SK-N-SH treated with all-trans-retinoic acid at 6 μM for 48 hours (cell line): ENCODE results near the gene ZNF496.

Experiments
- ATAC-seq: fragments of 200-7000 bp; cut with Tn5 transposase; 3 replicates; pipeline ENCODE4 v1.9.1; 2020; ENCODE audit warnings: mild to moderate bottlenecking, moderate library complexity
- ARNTL ChIP-seq: fragments of 450-650 bp; formaldehyde crosslinking; IDR thresholded peaks from 2 replicates; pipeline ENCODE4 v1.5.0; 2020; ENCODE audit warnings: low read depth, mild to moderate bottlenecking, moderate library complexity, borderline replicate concordance
- BACH2 ChIP-seq: fragments of 250-450 bp; sonication (Bioruptor Pico); IDR thresholded peaks from 2 replicates; pipeline ENCODE4 v1.9.0; 2021; ENCODE audit warnings: mild to moderate bottlenecking, borderline replicate concordance
- ESRRG ChIP-seq: fragments of 250-450 bp; sonication (Bioruptor Pico); IDR thresholded peaks from 2 replicates; pipeline ENCODE4 v1.6.1; 2021; ENCODE audit warnings: mild to moderate bottlenecking
- GLIS3 ChIP-seq: fragments of 250-450 bp; sonication (Bioruptor Pico); IDR thresholded peaks from 2 replicates; pipeline ENCODE4 v1.5.0; 2020; ENCODE audit warnings: mild to moderate bottlenecking, moderate library complexity
- ISL1 ChIP-seq: fragments of 250-450 bp; sonication (Bioruptor Pico); IDR thresholded peaks from 2 replicates; pipeline ENCODE4 v2.1.2; 2022; ENCODE audit warnings: mild to moderate bottlenecking, moderate library complexity
- OSR1 ChIP-seq: fragments of 250-450 bp; sonication (Bioruptor Pico); IDR thresholded peaks from 2 replicates; pipeline ENCODE4 v1.8.0; 2022; ENCODE audit warnings: moderate library complexity, mild to moderate bottlenecking, inconsistent platforms
- PPARA ChIP-seq: fragments of 250-450 bp; sonication (Bioruptor Pico); IDR thresholded peaks from 2 replicates; pipeline ENCODE4 v1.5.0; 2020; ENCODE audit warnings: mild to moderate bottlenecking, borderline replicate concordance
- RARB ChIP-seq: fragments of 250-450 bp; sonication (Bioruptor Pico); IDR thresholded peaks from 2 replicates; pipeline ENCODE4 v1.8.0; 2021; ENCODE audit warnings: mild to moderate bottlenecking, moderate library complexity
- TCF4 ChIP-seq: fragments of 250-450 bp; sonication (Bioruptor Pico); IDR thresholded peaks from 2 replicates; pipeline ENCODE4 v1.8.0; 2021; ENCODE audit warnings: mild to moderate bottlenecking, moderate library complexity, borderline replicate concordance
- TOX ChIP-seq: fragments of 250-450 bp; sonication (Bioruptor Pico); IDR thresholded peaks from 2 replicates; pipeline ENCODE4 v1.8.0; 2021; ENCODE audit warnings: mild to moderate bottlenecking, moderate library complexity, borderline replicate concordance
- ZC3H10 ChIP-seq: fragments of 250-450 bp; sonication (Bioruptor Pico); IDR thresholded peaks from 2 replicates; pipeline ENCODE4 v1.5.1; 2021; ENCODE audit warnings: mild to moderate bottlenecking, moderate library complexity
- ZFP3 ChIP-seq: fragments of 250-450 bp; sonication (Bioruptor Pico); IDR thresholded peaks from 2 replicates; pipeline ENCODE4 v1.5.0; 2020; ENCODE audit warnings: mild to moderate bottlenecking, moderate library complexity
- ZFP30 ChIP-seq: fragments of 450-650 bp; formaldehyde crosslinking; IDR thresholded peaks from 2 replicates; pipeline ENCODE4 v1.5.0; 2022; ENCODE audit warnings: mild to moderate bottlenecking, moderate library complexity
- ZNF565 ChIP-seq: fragments of 450-650 bp; formaldehyde crosslinking; conservative IDR thresholded peaks from 2 replicates; pipeline ENCODE4 v1.5.0; 2020; ENCODE audit warnings: low read depth, mild to moderate bottlenecking, moderate library complexity
- ZNF70 ChIP-seq: fragments of 450-650 bp; formaldehyde crosslinking; IDR thresholded peaks from 2 replicates; pipeline ENCODE4 v1.5.0; 2020; ENCODE audit warnings: mild to moderate bottlenecking, moderate library complexity
- ZNF8 ChIP-seq: fragments of 450-650 bp; formaldehyde crosslinking; IDR thresholded peaks from 2 replicates; pipeline ENCODE4 v1.5.0; 2020; ENCODE audit warnings: mild to moderate bottlenecking, moderate library complexity
- TF ChIP-seq, protein P1 (sequence below): fragments of 250-450 bp; sonication (Bioruptor Pico); IDR thresholded peaks from 2 replicates; pipeline ENCODE4 v1.8.0; 2021; ENCODE audit warnings: low read depth, mild to moderate bottlenecking, moderate library complexity, borderline replicate concordance
- TF ChIP-seq, protein P2 (sequence below): fragments of 250-450 bp; sonication (Bioruptor Pico); IDR thresholded peaks from 2 replicates; pipeline ENCODE4 v1.5.1; 2021; ENCODE audit warnings: mild to moderate bottlenecking, moderate library complexity
- TF ChIP-seq, protein P3 (sequence below): fragments of 250-450 bp; sonication (Bioruptor Pico); IDR thresholded peaks from 2 replicates; pipeline ENCODE4 v1.5.1; 2020; ENCODE audit warnings: low read depth, mild to moderate bottlenecking, moderate library complexity
- TF ChIP-seq, protein P4 (sequence below): fragments of 250-450 bp; sonication (Bioruptor Pico); IDR thresholded peaks from 2 replicates; pipeline ENCODE4 v1.8.0; 2020; ENCODE audit warnings: mild to moderate bottlenecking, moderate library complexity, borderline replicate concordance
- TF ChIP-seq, protein P5 (sequence below): fragments of 250-450 bp; sonication (Bioruptor Pico); IDR thresholded peaks from 2 replicates; pipeline ENCODE4 v1.5.0; 2020; ENCODE audit warnings: mild to moderate bottlenecking, moderate library complexity

ZNF496 gene

DNA sequence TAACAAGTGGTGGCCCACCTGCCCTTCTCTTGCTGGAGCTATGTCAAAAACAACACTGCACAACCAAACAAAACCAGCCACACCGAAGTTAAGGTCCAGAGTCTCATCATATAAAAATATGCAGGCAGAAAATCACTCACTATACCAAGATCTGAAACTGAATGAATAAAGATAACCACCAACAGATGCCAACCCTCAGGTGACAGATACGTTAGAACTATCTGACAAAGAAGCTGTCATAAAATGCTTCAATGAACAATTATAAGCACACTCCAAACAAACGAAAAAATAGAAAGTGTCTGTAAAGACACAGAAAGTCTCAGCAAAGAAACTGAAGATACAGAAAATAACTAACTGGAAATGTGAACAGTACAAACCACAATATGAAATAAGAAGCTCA, 14.0 kb downstream of the ZNF496 start:
- TF ChIP-seq ISL1 (CRISPR knock-in tag): no peak
- no peak for TF ChIP-seq ESRRG
- no peak for TF ChIP-seq RARB (CRISPR knock-in tag)
- TF ChIP-seq ZC3H10 (CRISPR knock-in tag): no peak
- no peak for ATAC-seq

DNA sequence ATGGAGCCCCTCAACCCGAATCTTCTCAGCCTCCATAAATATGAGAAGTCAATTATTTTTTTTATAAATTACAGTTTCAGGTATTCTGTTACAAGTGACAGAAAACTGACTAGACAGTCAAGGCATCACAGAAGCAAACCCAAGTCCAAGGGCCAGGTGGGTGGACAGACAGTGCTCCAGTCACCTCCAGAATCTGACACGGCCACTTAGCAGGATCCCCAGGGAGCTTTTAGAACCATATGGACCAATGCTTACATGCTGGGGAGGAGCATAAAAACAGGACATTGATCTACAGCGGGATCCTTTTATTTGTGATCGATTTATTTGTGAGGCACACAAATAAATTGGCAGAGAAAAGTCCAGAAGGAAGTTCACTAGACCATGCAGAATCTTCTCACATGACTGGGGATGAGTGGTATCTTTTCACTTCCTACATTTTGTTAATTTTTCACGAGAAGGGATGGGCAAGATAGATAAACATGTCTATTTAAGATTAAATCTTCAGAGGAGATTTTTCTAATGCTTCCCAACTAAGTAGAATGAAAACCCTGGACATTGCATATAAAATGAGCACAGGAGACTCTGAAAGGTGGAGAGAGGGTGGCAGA, 15.0 kb downstream of the ZNF496 start:
- ATAC-seq: no peak
- no peak for TF ChIP-seq GLIS3 (CRISPR knock-in tag)
- no peak for TF ChIP-seq ZFP30 (CRISPR knock-in tag)
- TF ChIP-seq RARB (CRISPR knock-in tag): no peak
- TF ChIP-seq, protein P1, sequence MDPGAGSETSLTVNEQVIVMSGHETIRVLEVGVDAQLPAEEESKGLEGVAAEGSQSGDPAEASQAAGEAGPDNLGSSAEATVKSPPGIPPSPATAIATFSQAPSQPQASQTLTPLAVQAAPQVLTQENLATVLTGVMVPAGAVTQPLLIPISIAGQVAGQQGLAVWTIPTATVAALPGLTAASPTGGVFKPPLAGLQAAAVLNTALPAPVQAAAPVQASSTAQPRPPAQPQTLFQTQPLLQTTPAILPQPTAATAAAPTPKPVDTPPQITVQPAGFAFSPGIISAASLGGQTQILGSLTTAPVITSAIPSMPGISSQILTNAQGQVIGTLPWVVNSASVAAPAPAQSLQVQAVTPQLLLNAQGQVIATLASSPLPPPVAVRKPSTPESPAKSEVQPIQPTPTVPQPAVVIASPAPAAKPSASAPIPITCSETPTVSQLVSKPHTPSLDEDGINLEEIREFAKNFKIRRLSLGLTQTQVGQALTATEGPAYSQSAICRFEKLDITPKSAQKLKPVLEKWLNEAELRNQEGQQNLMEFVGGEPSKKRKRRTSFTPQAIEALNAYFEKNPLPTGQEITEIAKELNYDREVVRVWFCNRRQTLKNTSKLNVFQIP (CRISPR knock-in tag): no peak
- TF ChIP-seq, protein P2, sequence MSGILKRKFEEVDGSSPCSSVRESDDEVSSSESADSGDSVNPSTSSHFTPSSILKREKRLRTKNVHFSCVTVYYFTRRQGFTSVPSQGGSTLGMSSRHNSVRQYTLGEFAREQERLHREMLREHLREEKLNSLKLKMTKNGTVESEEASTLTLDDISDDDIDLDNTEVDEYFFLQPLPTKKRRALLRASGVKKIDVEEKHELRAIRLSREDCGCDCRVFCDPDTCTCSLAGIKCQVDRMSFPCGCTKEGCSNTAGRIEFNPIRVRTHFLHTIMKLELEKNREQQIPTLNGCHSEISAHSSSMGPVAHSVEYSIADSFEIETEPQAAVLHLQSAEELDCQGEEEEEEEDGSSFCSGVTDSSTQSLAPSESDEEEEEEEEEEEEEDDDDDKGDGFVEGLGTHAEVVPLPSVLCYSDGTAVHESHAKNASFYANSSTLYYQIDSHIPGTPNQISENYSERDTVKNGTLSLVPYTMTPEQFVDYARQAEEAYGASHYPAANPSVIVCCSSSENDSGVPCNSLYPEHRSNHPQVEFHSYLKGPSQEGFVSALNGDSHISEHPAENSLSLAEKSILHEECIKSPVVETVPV (CRISPR knock-in tag): no peak
- TF ChIP-seq ESRRG: no peak
- no peak for TF ChIP-seq ZC3H10 (CRISPR knock-in tag)
- TF ChIP-seq, protein P3, sequence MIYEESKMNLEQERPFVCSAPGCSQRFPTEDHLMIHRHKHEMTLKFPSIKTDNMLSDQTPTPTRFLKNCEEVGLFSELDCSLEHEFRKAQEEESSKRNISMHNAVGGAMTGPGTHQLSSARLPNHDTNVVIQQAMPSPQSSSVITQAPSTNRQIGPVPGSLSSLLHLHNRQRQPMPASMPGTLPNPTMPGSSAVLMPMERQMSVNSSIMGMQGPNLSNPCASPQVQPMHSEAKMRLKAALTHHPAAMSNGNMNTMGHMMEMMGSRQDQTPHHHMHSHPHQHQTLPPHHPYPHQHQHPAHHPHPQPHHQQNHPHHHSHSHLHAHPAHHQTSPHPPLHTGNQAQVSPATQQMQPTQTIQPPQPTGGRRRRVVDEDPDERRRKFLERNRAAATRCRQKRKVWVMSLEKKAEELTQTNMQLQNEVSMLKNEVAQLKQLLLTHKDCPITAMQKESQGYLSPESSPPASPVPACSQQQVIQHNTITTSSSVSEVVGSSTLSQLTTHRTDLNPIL (CRISPR knock-in tag): no peak
- TF ChIP-seq TOX: no peak
- no peak for TF ChIP-seq ZNF70 (CRISPR knock-in tag)
- TF ChIP-seq ARNTL (CRISPR knock-in tag): no peak
- no peak for TF ChIP-seq PPARA
- no peak for TF ChIP-seq ZNF8 (CRISPR knock-in tag)
- TF ChIP-seq OSR1: no peak
- no peak for TF ChIP-seq BACH2 (CRISPR knock-in tag)
- no peak for TF ChIP-seq ZFP3 (CRISPR knock-in tag)
- TF ChIP-seq, all 23 proteins: peak for 0

DNA sequence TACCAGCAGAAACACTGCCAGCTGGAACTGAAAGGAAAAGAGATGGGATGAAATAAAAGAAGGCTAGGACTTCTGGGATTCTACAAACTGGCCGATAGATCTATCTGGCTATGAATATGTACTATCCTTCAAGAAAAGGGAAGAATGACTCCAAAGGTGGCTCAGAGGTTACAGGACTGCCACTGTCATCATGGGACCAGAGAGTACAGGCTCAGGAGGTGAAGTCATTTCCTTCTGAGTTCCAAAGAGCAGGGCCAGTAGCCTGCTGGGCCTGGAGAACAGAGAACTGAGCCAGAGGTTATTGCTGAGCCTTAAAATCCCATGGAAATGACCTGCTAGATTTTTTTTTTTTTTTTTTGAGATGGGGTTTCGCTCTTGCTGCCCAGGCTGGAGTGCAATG, 27.6 kb downstream of the ZNF496 start:
- no peak for ATAC-seq
- TF ChIP-seq ZNF565 (CRISPR knock-in tag) (no peak), BACH2 (CRISPR knock-in tag) (no peak), ZNF70 (CRISPR knock-in tag) (no peak), PPARA (no peak)
- TF ChIP-seq, protein P1 (CRISPR knock-in tag): no peak
- TF ChIP-seq, protein P4, sequence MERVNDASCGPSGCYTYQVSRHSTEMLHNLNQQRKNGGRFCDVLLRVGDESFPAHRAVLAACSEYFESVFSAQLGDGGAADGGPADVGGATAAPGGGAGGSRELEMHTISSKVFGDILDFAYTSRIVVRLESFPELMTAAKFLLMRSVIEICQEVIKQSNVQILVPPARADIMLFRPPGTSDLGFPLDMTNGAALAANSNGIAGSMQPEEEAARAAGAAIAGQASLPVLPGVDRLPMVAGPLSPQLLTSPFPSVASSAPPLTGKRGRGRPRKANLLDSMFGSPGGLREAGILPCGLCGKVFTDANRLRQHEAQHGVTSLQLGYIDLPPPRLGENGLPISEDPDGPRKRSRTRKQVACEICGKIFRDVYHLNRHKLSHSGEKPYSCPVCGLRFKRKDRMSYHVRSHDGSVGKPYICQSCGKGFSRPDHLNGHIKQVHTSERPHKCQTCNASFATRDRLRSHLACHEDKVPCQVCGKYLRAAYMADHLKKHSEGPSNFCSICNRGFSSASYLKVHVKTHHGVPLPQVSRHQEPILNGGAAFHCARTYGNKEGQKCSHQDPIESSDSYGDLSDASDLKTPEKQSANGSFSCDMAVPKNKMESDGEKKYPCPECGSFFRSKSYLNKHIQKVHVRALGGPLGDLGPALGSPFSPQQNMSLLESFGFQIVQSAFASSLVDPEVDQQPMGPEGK (CRISPR knock-in tag): no peak

DNA sequence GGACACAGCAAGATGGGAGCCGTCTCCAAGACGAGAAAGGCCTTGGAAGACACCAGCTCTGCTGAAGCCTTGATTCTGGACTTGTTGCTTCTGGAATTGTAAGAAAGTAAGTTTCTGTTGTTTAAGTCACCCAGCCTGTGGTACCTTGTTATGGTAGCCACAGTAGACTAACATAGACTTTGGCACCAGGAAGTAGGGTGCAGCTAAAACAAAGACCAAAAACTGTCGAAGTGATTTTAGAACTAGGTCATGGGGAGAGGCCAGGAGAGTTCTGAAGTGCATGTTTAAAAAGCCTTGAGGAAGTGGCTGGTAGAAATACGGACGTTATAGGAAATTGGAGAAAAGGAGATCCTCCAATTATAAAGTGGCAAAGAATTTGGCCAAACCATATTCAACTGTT, 28.5 kb downstream of the ZNF496 start:
- TF ChIP-seq TCF4 (CRISPR knock-in tag) (no peak), ARNTL (CRISPR knock-in tag) (no peak), ESRRG (no peak), BACH2 (CRISPR knock-in tag) (no peak), ZNF565 (CRISPR knock-in tag) (no peak), OSR1 (no peak), TOX (no peak), ISL1 (CRISPR knock-in tag) (no peak), GLIS3 (CRISPR knock-in tag) (no peak), RARB (CRISPR knock-in tag) (no peak)
- TF ChIP-seq, protein P5, sequence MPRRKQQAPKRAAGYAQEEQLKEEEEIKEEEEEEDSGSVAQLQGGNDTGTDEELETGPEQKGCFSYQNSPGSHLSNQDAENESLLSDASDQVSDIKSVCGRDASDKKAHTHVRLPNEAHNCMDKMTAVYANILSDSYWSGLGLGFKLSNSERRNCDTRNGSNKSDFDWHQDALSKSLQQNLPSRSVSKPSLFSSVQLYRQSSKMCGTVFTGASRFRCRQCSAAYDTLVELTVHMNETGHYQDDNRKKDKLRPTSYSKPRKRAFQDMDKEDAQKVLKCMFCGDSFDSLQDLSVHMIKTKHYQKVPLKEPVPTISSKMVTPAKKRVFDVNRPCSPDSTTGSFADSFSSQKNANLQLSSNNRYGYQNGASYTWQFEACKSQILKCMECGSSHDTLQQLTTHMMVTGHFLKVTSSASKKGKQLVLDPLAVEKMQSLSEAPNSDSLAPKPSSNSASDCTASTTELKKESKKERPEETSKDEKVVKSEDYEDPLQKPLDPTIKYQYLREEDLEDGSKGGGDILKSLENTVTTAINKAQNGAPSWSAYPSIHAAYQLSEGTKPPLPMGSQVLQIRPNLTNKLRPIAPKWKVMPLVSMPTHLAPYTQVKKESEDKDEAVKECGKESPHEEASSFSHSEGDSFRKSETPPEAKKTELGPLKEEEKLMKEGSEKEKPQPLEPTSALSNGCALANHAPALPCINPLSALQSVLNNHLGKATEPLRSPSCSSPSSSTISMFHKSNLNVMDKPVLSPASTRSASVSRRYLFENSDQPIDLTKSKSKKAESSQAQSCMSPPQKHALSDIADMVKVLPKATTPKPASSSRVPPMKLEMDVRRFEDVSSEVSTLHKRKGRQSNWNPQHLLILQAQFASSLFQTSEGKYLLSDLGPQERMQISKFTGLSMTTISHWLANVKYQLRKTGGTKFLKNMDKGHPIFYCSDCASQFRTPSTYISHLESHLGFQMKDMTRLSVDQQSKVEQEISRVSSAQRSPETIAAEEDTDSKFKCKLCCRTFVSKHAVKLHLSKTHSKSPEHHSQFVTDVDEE (CRISPR knock-in tag): no peak
- TF ChIP-seq, protein P4 (CRISPR knock-in tag): no peak
- ATAC-seq: no peak
